Cerebellar cortex (tissue), 1 donor: ENCODE measurements around the gene STAB1.
A peak's percentile ranks its signal among the peaks of the same experiment; 100 is the strongest.

Experiments
- DNase-seq: peaks from one replicate; pipeline ENCODE4 v3.0.0-alpha.2; 2015; ENCODE audit warnings: low spot score

The STAB1 gene

DNA sequence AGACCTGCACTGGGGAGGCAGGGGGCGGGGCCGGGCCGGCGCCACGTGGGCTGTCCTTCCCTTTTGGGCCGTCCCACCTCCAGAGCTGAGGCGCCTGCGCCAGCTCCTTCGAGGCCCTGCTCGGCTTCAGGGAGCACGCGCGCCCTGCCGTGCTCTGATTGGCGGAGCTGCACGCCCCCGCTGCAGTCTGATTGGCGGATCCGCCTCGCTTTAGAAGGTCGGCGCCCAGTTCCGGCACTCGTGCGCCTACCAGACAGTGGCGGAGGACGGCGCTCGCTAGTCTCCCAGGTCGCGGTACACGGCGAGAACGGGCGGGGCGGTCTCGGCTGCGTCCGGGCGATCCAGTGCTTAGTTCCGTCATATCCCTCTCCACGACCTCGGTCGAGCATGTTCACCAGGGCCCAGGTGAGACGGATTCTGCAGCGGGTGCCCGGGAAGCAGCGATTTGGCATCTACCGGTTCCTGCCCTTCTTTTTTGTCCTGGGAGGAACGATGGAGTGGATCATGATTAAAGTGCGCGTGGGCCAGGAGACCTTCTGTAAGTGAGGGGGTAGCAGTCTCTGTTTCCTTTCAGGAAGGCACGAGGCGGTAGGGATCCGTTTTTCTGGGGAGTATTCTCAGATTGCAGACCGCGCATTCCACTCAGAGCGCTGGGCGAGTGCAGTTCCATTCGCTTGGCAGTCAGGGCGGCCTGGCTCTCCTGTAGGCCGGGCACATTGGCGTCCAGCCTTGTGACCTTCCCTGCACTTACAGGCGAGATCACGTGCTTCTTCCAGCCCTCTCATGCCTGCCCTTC, 41.4 kb downstream of the STAB1 start, which contains the start of gene UQCC5:
UQCC5 (plus strand) TSS at position 237 of the 796 bp plus-strand sequence; CDS start at position 388, 151 bp downstream.
- DNase-seq, result peak; percentile 98

DNA sequence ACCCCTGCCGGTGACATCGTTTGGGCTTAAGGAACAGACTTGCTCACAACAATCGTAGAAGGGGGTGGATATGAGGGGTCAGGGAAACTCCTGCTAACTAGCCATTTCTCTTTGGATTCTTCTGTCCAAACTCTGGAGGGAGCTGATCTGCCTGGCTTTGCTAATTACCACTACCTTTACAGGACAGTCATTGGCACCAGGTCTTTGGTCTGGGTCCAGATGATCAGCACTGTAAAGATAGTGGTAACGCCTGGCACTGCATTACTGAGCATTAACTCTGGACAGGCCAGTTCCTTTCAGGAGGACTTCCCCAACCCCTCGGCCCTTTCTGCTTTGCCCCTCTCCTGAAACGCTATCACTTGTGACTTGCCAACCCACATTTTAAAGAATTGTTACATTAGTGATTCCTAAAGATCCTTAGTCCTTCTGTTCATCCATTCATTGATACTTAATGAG, 42.1 kb downstream of the STAB1 start:
- DNase-seq, result no peak

DNA sequence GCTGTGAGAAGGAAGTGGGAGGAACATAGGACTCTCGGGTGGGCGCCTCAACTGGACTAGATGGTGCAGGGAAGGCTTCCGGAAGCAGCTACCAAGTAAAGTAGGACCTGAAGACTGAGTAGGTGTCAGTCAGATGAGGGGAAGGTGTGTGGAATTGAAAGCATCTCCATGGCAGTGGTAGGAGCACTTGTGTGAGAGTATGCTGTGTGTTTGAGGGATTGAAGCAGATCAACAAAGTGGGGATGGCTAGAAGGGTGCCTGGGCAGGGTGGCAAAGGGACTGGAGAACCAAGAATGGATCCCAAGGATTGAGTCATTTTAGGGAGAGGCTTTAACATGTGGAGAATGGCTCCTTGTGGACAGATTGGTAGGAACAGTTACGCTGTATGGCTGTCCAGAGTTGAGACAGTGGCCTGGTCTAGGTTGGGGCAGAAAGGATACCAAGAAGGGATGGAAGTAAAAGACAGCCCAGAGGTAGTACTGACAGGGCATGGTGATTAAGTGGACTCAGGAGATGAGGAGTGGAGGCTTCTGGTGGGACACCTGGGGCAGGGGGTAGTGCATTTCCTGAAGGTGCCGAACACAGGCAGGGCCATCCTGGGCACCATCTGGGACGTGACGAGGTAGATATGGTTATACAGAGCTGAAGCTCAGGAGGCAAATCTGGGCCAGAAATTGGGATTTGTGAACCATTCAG, 42.7 kb downstream of the STAB1 start:
- DNase-seq, result no peak

DNA sequence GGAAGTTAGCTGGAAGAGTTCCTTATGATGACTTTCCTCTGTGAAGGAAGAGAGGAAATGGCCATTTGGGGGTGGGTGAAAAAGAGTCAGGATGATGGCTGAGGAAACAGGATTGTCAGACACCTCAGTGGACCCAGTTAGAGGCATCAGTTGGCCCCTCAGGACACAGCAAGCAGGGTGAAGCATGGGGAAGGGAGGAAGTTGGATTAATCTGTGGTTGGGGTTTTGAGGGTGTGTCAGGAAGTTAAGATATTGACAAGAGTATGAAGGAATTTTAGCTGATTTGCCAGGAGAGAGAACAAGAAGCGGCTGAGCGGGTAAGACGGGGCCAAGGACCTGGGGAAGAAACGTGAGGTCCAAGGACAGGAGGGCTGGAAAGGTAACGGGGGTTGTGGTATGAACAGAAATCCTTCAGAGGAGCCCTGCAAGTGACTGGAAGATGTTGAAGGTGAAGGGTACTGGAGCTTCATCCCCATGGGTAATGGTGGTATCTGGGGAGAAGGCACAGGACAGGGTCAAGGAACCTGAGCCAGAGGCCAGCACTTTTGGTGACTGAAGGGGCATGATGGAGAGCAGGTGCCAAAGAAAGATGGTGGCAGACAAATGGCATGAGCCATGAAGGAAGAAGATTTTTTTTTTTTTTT, 44.0 kb downstream of the STAB1 start:
- no peak for DNase-seq

DNA sequence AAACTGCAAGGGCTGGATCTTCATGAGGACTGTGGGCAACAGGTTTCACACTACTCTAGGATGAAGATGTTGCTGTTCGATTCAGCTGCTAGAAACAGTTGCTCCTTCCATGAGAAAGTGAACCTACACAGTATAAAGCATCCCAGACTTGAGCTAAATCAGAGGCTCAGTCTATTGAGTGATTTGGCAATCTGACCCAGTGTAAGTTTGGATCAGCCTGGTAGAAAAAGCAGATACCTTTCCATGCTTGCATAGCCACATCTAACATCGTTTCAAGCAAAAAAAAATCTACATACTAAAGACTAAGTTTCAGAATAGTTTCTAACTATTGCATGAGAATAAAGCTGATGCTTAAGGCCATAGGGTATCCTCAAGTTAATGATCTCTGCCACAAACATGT, 45.9 kb downstream of the STAB1 start:
- no peak for DNase-seq

DNA sequence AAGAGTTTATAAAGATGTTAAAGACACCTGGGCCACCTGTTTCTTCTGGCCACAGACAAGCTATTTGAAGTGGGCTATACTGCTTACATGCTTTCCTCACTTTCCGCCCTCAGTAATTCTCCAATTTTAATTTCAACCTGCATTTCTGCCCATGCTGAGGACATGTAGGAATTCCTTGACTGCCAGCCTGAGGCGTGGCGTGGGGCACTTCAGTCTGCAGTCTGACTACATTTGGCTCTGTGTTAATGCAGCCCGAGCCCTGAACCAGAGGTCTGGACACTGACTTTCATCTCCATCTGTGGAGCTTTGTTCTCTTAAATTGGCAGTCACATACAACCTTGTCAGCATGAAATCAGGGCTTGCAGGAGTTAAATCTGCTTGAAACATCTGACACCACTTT, 49.8 kb downstream of the STAB1 start:
- no peak for DNase-seq

DNA sequence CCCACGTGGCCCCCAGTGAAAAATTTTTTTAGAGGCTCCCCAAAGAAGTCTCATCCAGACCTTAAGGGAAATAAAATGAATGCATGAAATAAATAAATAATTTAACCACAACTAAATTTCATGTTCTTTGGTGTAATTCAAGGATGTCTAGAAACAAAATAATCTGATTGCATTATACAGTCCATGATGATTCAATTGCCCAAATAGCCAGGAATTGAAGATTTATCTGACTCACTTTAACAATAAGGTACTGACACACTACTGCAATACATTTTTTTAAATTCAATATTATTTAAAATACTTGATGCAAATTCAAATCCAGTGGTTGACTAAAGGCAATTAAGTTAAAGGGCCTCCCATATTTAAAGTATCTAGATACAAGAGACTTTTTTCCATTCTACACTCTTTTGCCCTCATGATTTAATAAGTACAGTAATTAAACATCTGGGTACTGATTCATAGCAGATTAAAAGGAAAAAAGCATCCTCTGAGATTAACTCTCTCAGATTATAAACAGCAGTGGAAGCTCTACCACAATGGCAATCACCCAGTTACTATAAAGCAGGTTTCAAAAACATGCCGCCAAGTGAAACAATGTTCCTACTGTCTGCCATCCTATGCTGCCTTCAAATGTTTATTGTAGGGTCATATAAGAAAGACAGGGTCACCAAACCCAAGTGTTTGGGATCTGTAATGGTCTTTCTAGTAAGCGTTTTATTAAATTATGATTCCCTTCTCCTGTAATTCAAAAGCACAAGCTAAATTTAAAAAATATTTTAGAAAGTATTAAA, 51.2 kb downstream of the STAB1 start:
- DNase-seq, result no peak

DNA sequence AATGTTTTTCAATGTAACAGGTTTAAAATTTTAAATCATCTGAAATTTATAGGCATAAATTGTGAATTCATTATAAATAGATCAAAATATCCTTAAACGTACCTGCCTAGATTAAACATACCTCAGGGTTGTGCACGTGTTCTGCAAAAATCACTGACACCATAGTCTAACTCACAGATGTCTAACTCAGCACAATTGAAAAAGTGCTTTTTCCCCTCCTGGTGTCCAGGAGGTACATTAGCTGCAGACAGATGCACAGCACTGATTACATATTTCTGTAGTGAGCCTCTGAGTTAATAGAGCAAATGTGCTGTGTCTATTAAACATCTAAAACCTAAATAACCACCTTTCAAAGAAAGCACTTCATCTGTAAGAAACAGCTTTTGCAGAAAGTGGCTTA, 52.0 kb downstream of the STAB1 start:
- no peak for DNase-seq

DNA sequence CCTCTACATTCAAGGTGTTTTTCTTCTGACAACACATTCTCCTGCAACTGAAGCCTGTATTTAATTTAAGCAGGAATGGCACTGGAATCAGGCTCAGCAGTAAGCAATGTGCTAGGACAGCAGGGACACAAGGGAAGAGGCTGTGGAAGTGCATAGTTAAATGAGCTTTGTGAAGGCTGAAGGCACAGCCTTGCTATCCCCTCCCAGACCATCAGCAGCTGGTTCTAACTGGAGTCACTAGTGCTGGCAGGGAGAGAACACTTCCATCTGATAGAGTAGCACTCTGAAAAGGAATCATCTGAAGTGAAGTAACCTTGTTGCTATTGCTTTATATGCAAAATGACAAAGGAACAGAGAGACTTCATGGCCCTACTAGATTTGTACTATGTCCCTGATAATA, 56.0 kb downstream of the STAB1 start:
- no peak for DNase-seq

DNA sequence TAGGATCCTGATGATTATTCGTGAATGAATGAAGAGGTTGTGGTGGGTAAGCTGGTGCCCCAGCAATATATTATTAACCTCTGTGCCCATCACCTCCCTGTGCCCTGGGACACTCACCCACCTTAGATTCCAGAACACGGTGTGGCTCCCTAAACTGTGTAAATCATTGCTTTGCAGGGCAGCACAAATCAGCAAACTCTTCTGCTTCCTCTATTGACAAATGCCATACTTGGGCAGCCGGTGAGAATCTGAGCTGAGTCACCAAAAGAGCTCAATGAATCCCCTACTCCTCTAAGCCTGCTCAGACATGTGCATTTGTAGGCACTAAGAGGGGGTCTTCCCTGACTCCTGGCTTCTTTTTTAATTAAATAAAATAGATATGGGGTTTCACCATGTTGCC, 57.0 kb downstream of the STAB1 start:
- DNase-seq, result no peak

DNA sequence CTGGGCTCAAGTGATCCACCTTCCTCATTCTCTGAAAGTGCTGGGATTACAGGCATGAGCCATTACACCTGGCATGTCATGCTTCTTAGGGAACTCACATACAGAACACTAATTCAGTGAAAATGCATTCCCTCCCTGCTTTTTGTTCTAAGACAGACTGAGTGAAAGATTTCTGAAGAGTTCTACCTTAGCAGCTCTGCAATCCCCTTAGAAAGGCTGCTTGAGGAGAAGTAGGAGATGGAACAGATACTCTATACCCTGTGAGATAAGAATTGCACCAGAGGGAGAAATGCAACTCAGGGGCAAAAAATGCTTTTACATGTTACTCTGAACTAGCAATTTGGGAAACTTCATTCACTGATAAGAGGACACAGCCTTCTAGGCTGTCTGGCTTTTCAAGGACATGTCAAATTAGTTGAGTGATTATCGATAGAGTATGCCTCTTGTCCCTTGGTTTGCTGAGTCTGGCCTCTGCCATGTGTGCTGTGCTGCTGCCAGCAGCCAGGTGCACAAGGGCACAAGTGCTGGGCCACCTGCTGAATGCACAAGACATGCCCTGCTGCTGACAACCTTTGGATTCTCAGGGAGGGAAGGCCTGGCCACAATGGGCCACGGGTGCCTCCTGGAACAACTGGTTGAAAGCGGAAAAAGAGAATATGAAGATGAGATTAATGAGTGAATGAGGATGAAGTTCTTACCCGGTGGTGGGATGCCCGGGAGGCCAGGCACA, 59.1 kb downstream of the STAB1 start:
- peak; percentile 27 for DNase-seq

DNA sequence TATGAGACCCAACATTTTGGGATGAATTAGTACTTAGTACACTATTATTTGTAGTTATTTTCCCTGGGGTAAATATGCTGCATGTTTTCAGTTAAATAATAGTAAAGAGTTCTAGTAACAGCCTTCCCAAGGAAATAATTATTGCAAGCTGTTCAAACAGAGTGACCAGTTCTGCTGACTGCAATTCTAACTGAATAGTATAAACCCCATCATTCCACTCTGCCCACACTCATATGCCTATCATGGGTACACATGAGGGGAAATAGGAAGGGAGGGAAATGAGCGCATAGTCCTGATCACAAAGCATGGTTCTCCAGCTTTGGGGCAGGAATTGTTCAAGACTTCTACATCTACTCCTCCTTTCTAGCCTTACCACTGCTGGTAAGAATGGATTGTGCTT, 59.9 kb downstream of the STAB1 start:
- DNase-seq, result no peak

DNA sequence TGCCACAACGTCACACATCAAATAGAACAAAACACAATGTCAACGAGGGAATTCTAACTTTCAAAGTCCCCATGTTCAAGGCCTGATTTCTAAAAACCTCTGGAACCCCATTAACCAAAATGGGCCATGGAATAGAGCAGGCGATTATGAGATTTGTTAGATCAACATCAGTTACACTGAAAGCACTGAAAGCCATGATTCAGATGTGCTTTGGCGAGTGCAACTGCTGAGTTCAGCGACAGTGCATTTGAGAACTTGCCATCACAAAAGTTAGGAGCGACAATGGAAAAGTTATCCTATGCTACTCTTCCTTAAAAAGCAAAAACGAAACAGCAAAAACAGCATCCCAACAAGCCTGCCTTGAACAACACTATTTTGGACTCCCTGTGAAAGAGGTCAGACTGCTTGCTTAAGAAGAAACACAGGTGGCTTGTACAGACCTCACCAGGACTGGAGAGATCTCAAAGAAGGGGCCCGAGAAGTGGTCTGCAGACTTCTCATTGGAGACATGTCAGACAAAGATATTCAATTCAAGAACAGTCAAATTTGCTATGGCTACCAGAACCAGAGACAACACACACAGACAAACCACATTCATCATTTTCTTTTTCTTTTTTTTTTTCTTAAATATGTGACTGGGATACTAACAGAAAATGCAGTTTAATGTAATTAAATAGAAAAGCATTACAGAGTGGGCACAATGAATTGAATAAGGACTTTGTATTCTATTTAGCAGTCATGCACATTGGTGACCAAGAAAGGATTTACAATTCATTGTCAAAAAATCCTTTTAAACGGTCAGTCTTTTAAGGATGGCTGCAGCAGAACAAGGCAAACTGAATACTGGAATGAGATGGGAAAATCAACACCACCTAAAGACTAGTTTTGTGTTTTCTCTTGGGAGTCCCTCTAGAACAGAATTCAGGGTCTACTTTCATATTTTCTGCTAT, 62.1 kb downstream of the STAB1 start:
- no peak for DNase-seq

DNA sequence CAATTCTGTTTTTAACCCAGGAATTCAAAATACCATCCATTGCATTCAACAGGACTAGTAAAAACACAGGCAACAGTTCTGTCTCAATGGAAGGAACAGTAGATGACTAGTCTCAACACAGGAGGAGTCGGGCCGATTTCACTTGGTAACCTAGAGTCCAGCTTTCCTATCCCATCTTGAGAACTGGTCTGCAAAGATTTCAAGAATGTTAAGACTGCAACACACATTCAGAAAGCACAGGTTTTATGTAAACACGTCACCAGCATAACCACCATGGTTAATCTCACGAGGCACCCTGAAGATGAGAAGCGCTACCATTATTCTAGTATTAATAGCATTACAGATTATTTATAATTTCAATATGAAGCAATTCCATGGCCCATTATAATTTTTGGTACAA, 63.3 kb downstream of the STAB1 start:
- no peak for DNase-seq

DNA sequence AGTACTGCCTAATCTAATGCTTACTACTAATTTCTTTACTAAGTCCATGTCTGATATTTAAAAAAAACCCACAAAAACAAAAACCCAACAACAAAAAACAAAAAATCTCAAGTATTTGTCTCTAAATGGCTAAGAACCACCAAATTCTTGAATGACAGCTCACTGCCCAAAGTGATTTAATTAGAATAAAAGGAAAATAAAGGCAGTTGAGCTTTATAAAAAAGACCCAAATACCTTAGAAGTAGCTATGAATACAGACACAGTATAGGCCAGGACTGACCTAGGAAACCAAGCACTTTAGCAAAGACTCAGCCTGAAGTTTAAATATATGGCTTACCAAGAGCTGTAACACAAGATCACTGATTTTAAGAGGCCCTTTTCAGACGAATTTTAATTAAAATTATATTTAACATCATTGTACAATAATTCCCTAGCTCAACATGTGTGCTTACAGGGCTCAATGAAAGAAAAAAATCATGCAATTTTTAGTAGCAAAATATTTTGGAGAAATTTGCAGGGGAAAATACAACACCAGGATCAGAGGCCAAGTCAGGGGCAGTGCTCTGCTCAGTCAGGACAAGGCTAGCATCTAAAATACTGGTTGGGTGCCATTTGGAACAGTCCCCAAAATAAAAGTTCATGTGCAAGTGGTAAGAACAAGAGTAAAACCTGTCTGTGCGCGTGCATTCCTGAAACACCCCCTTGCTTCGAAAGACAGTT, 66.0 kb downstream of the STAB1 start:
- DNase-seq, result no peak

DNA sequence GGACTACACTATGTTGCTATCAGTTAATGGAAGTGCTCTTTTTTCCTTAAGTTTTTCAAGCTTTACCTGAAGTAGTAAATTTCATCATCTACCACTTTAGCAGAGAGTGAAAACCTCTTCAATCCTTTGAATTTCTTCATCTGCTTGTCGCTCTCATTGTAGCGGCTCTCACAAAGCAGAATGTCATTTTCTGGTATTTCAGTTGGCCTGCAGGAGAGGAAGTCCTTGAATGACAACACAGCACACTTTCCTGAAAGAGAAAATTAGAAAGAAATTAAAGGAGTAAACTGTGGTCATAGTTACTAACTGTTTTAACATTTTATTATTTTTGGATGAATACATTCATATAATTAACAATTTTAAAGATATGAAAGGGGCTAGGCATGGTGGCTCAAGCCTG, 68.8 kb downstream of the STAB1 start:
- no peak for DNase-seq

DNA sequence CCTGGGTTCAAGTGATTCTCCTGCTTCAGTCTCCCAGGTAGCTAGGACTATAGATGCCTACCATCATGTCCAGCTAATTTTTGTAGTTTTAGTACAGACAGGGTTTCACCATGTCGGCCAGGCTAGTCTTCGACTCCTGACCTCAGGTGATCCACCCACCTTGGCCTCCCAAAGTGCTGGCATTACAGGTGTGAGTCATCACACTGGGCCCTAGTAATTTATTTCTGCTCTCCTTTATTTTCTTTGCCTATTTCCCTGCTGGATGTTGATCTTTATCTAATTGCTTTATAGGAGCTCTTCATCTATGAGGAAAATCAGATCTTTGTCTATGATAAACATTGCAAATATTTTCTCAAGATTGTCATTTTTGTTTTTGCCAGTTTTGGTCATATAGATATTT, 72.9 kb downstream of the STAB1 start:
- no peak for DNase-seq

DNA sequence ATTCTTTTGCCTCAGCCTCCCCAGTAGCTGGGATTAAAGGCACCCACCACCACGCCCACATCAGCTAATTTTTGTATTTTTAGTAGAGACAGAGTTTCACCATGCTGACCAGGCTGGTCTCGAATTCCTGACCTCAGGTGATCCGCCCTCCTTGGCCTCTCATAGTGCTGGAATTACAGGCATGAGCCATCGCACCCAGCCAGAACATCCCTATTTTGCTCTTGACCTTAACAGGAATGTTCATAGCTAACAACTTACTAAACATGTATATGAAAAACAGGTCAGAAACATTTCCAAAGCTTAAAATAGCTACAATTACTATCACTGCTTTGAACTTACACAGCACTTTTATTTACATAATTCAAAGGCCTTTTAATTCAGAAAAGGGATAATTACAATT, 74.9 kb downstream of the STAB1 start:
- DNase-seq, result no peak

DNA sequence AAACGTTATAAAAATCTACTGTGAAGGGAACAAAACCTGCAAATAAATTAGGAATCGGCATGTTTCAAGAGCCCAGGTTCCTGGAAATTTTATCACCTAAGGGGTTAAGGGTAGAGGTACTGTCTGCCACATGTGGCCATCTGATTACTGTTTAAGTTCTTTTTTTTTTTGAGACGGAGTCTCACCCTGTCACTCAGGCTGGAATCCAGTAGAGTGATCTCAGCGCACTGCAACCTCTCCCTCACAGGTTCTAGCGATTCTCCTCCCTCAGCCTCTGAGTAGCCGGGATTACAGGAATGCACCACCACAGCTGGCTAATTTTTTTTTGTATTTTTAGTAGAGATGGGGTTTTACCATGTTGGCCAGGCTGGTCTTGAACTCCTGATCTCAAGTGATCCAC, 77.1 kb downstream of the STAB1 start:
- DNase-seq, result no peak
